HG02973 (cell line): ENCODE data around the gene FGFR3.
A peak's percentile ranks its signal among the peaks of the same experiment; 100 is the strongest.
"Not testable (repeated sequence)": the region's sequence is repeated elsewhere in the genome, so short reads cannot be mapped to it uniquely, and the experiment has no call there.

Experiments
- ATAC-seq: cut with Tn5 transposase; IDR thresholded peaks from one replicate; pipeline ENCODE4 v1.9.1; 2021; ENCODE audit warnings: moderate library complexity; ENCODE audit not compliant: unreplicated experiment

The FGFR3 gene

GRCh38 chr4:1836650-1837049 is 43.6 kb downstream of the FGFR3 start:
- ATAC-seq: no peak

- ATAC-seq: no peak
Observed at GRCh38 chr4:1837069-1837468, 44.0 kb downstream of the FGFR3 start.

GRCh38 chr4:1839282-1839681 is 46.2 kb downstream of the FGFR3 start:
- ATAC-seq: no peak

DNA sequence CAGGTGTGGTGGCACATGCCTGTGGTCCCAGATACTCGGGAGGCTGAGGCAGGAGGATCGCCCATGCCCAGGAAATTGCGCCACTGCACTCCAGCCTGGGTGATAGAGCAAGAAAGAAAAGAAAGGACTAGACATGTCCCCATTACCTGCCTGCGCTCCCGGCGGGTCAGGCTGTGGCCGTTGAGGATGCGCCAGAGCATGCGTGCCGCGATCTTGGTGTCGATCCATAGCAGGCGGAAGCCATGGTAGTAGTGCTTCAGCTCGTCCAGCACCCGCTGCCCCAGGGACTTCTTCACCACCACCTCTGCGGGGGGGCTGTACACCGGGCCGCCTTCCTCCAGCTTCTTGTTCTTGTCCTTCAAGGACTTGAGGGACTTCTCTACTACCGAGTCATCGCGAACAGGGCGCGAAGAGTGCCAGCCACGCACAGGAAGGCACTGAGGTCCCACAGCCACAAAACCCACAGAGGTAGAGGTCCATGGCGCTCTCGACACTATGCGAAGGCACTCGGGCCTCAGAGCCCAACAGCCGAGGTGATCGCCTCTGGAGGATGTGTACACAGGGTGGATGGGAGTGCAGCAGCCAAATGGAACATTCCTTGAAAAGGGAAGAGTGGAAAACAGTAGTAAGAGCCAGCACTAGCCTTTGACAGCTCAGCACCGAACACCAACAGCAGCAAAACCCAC is 48.3 kb downstream of the FGFR3 start:
- no peak for ATAC-seq

- ATAC-seq: no peak
Observed at GRCh38 chr4:1841887-1842210, 48.8 kb downstream of the FGFR3 start.

GRCh38 chr4:1842339-1842895 is 49.3 kb downstream of the FGFR3 start:
- no peak for ATAC-seq

DNA sequence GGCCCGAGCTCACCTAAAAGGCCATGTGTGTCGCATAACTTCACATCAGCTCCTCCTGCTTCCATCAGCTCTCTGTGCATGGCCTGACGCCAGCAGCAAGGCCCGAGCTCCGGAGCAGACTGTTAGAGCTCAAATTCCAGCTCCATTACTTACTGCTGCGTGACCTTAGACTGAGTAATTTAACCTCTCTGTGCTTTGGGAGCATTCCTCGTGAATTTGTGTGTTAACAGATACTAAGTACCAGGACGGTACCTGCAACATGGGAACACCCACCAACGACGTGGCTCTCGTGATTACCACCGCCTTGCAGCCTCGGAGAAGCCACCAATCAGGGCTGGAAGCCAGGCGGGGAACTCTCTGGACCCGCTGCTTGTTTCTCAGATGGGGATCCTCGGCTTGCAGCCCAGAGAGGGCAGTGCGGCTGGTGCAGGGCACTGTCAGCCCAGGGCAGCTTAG is 49.9 kb downstream of the FGFR3 start:
- no peak for ATAC-seq

DNA sequence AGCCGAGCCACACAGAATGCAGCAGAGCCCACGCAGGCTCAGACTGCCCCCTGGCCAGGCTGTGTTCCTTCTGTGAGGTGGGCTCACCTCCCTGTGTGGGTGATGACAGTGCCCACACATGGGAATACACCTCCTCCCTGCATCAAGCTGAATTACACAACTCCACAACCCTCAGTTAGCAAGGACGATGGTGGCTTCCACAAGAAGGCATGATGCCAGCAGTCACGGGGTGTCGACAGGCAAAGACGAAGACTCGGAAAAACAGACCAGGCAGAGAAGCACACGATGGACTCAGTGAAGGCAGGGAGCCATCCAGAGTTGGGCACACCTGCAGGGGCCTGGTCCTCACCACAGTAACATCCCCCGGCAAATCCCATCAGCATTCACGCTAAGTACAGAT is 50.8 kb downstream of the FGFR3 start:
- ATAC-seq: no peak

- not testable (repeated sequence) for ATAC-seq
Observed at GRCh38 chr4:1844618-1845017, 51.5 kb downstream of the FGFR3 start.

- no peak for ATAC-seq
Observed at GRCh38 chr4:1846580-1846979, 53.5 kb downstream of the FGFR3 start.

GRCh38 chr4:1850276-1850675 is 57.2 kb downstream of the FGFR3 start:
- no peak for ATAC-seq

DNA sequence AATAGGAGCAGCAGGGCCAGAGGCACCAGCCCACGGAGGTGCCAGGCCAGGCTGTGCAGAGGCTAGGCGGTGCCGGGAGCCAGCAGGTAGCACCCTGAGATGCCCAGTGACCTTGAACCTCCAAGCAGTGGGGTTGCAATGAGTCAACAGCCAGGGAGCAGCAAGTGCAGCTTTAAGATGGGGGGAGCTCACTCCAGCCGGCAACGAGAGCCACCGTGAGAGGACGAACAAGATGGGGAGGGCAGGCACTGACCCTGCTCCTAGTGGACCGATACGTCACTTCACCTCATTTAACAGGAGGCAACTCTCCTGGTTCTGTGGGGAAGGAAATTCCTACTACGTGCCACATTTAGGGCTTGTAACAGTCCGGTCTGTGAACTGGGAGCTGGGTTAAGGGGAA is 58.1 kb downstream of the FGFR3 start:
- no peak for ATAC-seq

GRCh38 chr4:1851575-1852410 is 58.7 kb downstream of the FGFR3 start:
- ATAC-seq: no peak

DNA sequence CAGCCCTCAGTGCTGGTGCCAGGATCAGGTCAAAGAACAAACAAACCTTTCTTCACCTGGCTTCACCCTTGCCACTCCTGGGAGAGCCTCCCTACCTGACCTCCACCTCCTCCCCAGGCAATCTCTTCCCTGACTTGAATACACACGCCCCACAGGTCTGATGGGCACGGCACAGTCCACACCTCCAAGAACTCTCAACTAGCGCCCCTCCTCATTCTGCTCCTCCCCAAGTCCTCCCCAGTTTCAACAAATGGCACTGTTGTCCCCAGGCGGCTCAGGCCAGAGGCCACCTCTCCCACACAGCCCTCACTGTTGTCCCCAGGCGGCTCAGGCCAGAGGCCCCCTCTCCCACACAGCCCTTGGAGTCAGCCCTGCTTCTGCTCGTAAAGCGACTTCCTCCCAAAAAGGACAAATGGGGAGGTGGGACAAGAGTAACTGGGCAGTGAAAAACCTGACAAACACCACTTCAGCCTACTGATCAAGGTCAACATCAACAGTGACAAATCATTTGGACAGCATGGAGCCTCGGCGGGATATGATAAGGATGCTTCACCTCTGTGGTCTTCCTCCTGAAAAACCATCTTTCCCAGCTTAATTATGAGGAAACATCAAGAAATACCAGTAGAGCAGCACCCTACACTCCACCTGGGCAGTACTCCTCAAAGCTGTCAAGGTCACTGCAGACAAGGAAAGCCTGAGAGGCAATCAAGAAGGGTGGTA is 60.0 kb downstream of the FGFR3 start:
- no peak for ATAC-seq

DNA sequence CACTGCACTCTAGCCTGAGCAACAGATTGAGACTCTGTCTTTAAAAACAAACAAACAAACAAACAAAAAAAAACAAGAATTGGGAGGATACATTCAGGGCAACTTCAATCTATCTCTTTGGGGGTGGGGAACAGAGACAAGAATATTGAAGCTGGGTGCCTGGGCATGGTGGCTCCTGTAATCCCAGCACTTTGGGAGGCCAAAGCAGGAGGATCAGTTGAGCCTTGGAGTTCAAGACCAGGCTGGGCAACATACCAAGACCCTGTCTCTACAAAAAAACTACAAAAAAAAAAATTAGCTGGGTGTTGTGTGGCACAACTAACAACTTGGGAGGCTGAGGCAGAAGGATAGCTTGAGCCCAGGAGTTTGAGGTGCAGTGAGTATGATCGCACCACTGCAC is 61.7 kb downstream of the FGFR3 start:
- ATAC-seq: no peak

GRCh38 chr4:1855333-1856070 is 62.4 kb downstream of the FGFR3 start:
- ATAC-seq: no peak

DNA sequence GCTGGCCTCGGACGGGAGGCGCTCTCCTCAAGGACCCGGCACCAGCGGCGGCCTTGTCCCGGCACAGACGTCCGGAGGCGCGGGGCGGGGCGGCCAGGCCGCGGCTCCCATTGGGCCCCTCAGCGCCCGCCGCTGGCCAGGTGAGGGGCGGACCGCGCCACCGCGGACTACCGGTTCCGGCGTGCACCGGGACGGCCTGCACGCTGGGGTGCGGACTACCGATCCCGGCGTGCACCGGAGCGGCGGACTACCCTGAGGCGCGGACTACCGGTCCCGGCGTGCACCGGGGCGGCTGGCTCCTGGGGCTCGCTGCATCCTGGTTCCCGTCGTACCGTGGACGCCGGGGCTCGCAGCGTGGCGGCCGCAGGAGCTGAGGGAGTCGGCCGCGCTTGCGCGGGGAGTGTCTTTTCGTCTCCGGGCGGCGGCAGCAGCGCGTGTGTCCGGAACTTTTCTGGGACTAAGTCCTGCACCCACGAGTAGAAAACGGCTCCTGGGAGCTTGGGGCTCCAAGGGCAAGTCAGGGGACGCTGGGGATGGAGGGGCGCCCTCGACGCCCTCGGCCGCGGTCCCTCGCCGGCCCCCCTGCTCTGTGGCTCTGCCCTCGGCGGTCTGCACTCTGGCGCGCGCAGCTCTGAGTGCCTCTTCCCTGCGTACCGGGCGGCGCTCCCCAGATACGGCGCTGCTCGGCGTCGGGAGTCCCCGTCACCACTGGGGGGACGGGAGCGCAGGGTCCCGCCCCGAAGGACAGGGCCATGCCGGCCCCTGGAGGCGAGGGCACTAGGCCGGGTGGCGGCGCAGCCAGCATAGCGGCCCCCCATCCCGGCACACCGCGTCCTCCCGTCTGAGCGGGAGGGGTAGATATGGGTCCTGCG is 63.2 kb downstream of the FGFR3 start, which contains the start of gene LETM1:
Gene LETM1 (minus strand): TSS at position 86 of the 872 bp plus-strand sequence. CDS start 206 bp downstream, outside the sequence.
- ATAC-seq: peak; percentile 91

GRCh38 chr4:1856943-1857699 is 64.0 kb downstream of the FGFR3 start:
- no peak for ATAC-seq

- ATAC-seq: no peak
Observed at GRCh38 chr4:1857931-1858330, 64.8 kb downstream of the FGFR3 start.
